Dermis blood vessel endothelial cell (primary cell): Measurements from ENCODE around the gene TACR1. TPM values are rescaled to one million over a fixed set of nuclear protein-coding genes. Genes with fewer than 3 reads are reported as not detected.
A peak's percentile ranks its signal among the peaks of the same experiment; 100 is the strongest.
"Not testable (repeated sequence)": the region's sequence is repeated elsewhere in the genome, so short reads cannot be mapped to it uniquely, and the experiment has no call there.

Experiments used
- DNase-seq: peaks from one replicate; pipeline ENCODE4 v3.0.0; 2010
- total RNA-seq: library from RNA; depleted of rRNA; stranded (reverse); fragments of >200 nt; gene quantifications from 2 replicates; pipeline ENCODE4 v1.2.3, GENCODE V29; 2014

Gene TACR1
- total RNA-seq, 1 donor from 2014 or later, result not detected

GRCh38 chr2:75192496-75192895 is 6.8 kb downstream of the TACR1 start:
- no peak for DNase-seq

GRCh38 chr2:75190271-75190990 is 8.9 kb downstream of the TACR1 start:
- DNase-seq, result no peak

GRCh38 chr2:75186821-75187220 is 12.5 kb downstream of the TACR1 start:
- DNase-seq, result no peak

GRCh38 chr2:75182606-75183005 is 16.7 kb downstream of the TACR1 start:
- DNase-seq, result no peak

- no peak for DNase-seq
These were observed 18.8 kb downstream of the TACR1 start for GRCh38 chr2:75180476-75180875.

- no peak for DNase-seq
These were observed 21.9 kb downstream of the TACR1 start for GRCh38 chr2:75177427-75177826.

- DNase-seq, result no peak
These were observed 23.9 kb downstream of the TACR1 start for GRCh38 chr2:75175456-75175855.

GRCh38 chr2:75174981-75175380 is 24.3 kb downstream of the TACR1 start:
- no peak for DNase-seq

- no peak for DNase-seq
These were observed 24.8 kb downstream of the TACR1 start for GRCh38 chr2:75174519-75174918.

GRCh38 chr2:75173740-75174139 is 25.6 kb downstream of the TACR1 start:
- no peak for DNase-seq

GRCh38 chr2:75171423-75171822 is 27.9 kb downstream of the TACR1 start:
- DNase-seq, result not testable (repeated sequence)

GRCh38 chr2:75170889-75171288 is 28.4 kb downstream of the TACR1 start:
- no peak for DNase-seq

- no peak for DNase-seq
These were observed 31.1 kb downstream of the TACR1 start for GRCh38 chr2:75168186-75168585.

- DNase-seq, result no peak
These were observed 32.8 kb downstream of the TACR1 start for GRCh38 chr2:75166491-75166890.

- no peak for DNase-seq
These were observed 36.4 kb downstream of the TACR1 start for GRCh38 chr2:75162897-75163296.

GRCh38 chr2:75162259-75162658 is 37.1 kb downstream of the TACR1 start:
- DNase-seq, result no peak

GRCh38 chr2:75157435-75157834 is 41.9 kb downstream of the TACR1 start:
- no peak for DNase-seq

- DNase-seq, result no peak
These were observed 44.2 kb downstream of the TACR1 start for GRCh38 chr2:75155115-75155514.

GRCh38 chr2:75153221-75153620 is 46.1 kb downstream of the TACR1 start:
- DNase-seq, result no peak

- DNase-seq, result not testable (repeated sequence)
These were observed 47.1 kb downstream of the TACR1 start for GRCh38 chr2:75152243-75152642.

GRCh38 chr2:75147884-75148283 is 51.4 kb downstream of the TACR1 start:
- DNase-seq, result not testable (repeated sequence)

GRCh38 chr2:75146606-75147332 is 52.6 kb downstream of the TACR1 start:
- DNase-seq, result peak; percentile 10

GRCh38 chr2:75146221-75146605 is 53.1 kb downstream of the TACR1 start:
- DNase-seq, result not testable (repeated sequence)

GRCh38 chr2:75142081-75142480 is 57.2 kb downstream of the TACR1 start:
- no peak for DNase-seq
